K562 (cell line): Measurements from ENCODE around the gene MYBL2. TPM values are rescaled to one million over a fixed set of nuclear protein-coding genes. Genes with fewer than 3 reads are reported as not detected.
A peak's percentile ranks its signal among the peaks of the same experiment; 100 is the strongest.

Source experiments
- ELF2 ChIP-seq: fragments of 250-450 bp; sonication (Bioruptor Pico); IDR thresholded peaks from 2 replicates; pipeline ENCODE4 v1.5.0; 2021; ENCODE audit warnings: mild to moderate bottlenecking
- JUND ChIP-seq, 2 experiments: IDR thresholded peaks; 2 replicates in 1 of 2; 3 replicates in 1 of 2; pipeline ENCODE4 v1.6.1; 2011; ENCODE audit warnings: borderline replicate concordance in 2 of 2, low read depth in 2 of 2, low read length in 2 of 2, improper control_type of control experiment in 1 of 2, missing biosample characterization in 1 of 2, missing genetic modification characterization in 1 of 2, missing genetic modification reagents in 1 of 2
- KDM1A ChIP-seq, 2 experiments: fragments of 450-650 bp; IDR thresholded peaks; 2 replicates each; pipeline ENCODE4 v1.6.1; 2016; ENCODE audit warnings: mild to moderate bottlenecking in 2 of 2
- KLF1 ChIP-seq: fragments of 450-650 bp; IDR thresholded peaks from 2 replicates; pipeline ENCODE4 v1.6.1; 2016; ENCODE audit warnings: missing genetic modification characterization, missing compliant biosample characterization
- PCBP2 ChIP-seq: fragments of 200-400 bp; formaldehyde crosslinking; IDR thresholded peaks from 2 replicates; pipeline ENCODE4 v1.6.1; 2018; ENCODE audit warnings: low read length, low read depth, mild to moderate bottlenecking, moderate library complexity; ENCODE audit not compliant: poor library complexity, severe bottlenecking
- RBFOX2 ChIP-seq: fragments of 200-400 bp; formaldehyde crosslinking; IDR thresholded peaks from 2 replicates; pipeline ENCODE4 v1.6.1; 2017; ENCODE audit warnings: low read depth, mild to moderate bottlenecking, low read length, moderate library complexity
- TBP ChIP-seq: optimal IDR thresholded peaks from 2 replicates; pipeline ENCODE3; 2011; ENCODE audit warnings: low read depth, low read length, improper control_type of control experiment
- U2AF1 ChIP-seq: fragments of 200-400 bp; formaldehyde crosslinking; optimal IDR thresholded peaks from 2 replicates; pipeline ENCODE3; 2017; ENCODE audit warnings: mild to moderate bottlenecking, low read depth, low read length, moderate library complexity
- ZC3H4 ChIP-seq: sonication (generic); formaldehyde crosslinking; IDR thresholded peaks from 2 replicates; pipeline ENCODE4 v1.9.0; 2021; ENCODE audit warnings: missing genetic modification reagents, borderline replicate concordance
- ZNF175 ChIP-seq: fragments of 200-800 bp; sonication (Bioruptor generic); IDR thresholded peaks from 2 replicates; pipeline ENCODE4 v1.6.1; 2016; ENCODE audit warnings: low read depth, mild to moderate bottlenecking, missing genetic modification characterization, missing compliant biosample characterization
- ZNF57 ChIP-seq: fragments of 450-650 bp; formaldehyde crosslinking; IDR thresholded peaks from 2 replicates; pipeline ENCODE4 v1.4.0; 2020; ENCODE audit warnings: mild to moderate bottlenecking, moderate library complexity
- ZNF778 ChIP-seq: fragments of 450-650 bp; formaldehyde crosslinking; IDR thresholded peaks from 2 replicates; pipeline ENCODE4 v1.4.0; 2020; ENCODE audit warnings: mild to moderate bottlenecking, moderate library complexity
- polyA plus RNA-seq, 8 experiments: library from polyadenylated mRNA; depleted of rRNA in 4 of 8; stranded (reverse) in 5 of 8; unstranded in 3 of 8; fragments of >200 nt; fragmentation: Nextera tagmentation in 2 of 8; fragmentation: Illumina TruSeq in 1 of 8; extraction: Ambion mirVana in 2 of 8; extraction: Trizol in 1 of 8; gene quantifications; 2 replicates each; pipeline versions ENCODE4 v1.2.1 to v1.2.3, GENCODE V29; 2011 to 2014; ENCODE audit warnings: inconsistent platforms in 1 of 8, missing spikeins in 1 of 8
- total RNA-seq, 7 experiments: library from RNA; depleted of rRNA in 6 of 7; stranded (reverse); fragments of >200 nt in 6 of 7; fragmentation: Illumina TruSeq in 2 of 7; extraction: Trizol in 2 of 7; gene quantifications; 2 replicates each; pipeline versions ENCODE4 v1.2.1 to v1.2.3, GENCODE V29; 2011 to 2021; ENCODE audit warnings: low replicate concordance in 1 of 7
- TF ChIP-seq, protein P1 (sequence below), 2 experiments: fragments of 250-450 bp in 1 of 2; fragments of 450-650 bp in 1 of 2; sonication (Bioruptor Pico) in 1 of 2; IDR thresholded peaks; 2 replicates each; pipeline versions ENCODE4 v1.6.1 to v1.8.0; 2016 to 2021; ENCODE audit warnings: mild to moderate bottlenecking in 2 of 2, moderate library complexity in 2 of 2, missing compliant biosample characterization in 1 of 2, missing genetic modification characterization in 1 of 2
- TF ChIP-seq, protein P2 (sequence below), 2 experiments: fragments of 450-650 bp; IDR thresholded peaks; 2 replicates each; pipeline ENCODE4 v1.6.1; 2018; ENCODE audit warnings: mild to moderate bottlenecking in 2 of 2, low read depth in 1 of 2; ENCODE audit not compliant: partially characterized antibody in 2 of 2
- TF ChIP-seq, protein P3 (sequence below): sonication (generic); formaldehyde crosslinking; IDR thresholded peaks from 2 replicates; pipeline ENCODE4 v1.8.0; 2022; ENCODE audit warnings: missing genetic modification reagents, mild to moderate bottlenecking, moderate library complexity, borderline replicate concordance
- TF ChIP-seq, protein P4 (sequence below): fragments of 450-650 bp; IDR thresholded peaks from 2 replicates; pipeline ENCODE4 v1.6.1; 2014; ENCODE audit warnings: low read depth, mild to moderate bottlenecking, moderate library complexity, borderline replicate concordance
- TF ChIP-seq, protein P5 (sequence below): fragments of 250-450 bp; sonication (Bioruptor Pico); IDR thresholded peaks from 2 replicates; pipeline ENCODE4 v1.4.0; 2020; ENCODE audit warnings: mild to moderate bottlenecking

The MYBL2 gene
- total and polyA plus RNA-seq, 9 of the 15 experiments (the other 6 are each of a cell fraction or from before 2014, with no cell fraction given) = 4.4 to 169 (median 52.5) TPM

DNA sequence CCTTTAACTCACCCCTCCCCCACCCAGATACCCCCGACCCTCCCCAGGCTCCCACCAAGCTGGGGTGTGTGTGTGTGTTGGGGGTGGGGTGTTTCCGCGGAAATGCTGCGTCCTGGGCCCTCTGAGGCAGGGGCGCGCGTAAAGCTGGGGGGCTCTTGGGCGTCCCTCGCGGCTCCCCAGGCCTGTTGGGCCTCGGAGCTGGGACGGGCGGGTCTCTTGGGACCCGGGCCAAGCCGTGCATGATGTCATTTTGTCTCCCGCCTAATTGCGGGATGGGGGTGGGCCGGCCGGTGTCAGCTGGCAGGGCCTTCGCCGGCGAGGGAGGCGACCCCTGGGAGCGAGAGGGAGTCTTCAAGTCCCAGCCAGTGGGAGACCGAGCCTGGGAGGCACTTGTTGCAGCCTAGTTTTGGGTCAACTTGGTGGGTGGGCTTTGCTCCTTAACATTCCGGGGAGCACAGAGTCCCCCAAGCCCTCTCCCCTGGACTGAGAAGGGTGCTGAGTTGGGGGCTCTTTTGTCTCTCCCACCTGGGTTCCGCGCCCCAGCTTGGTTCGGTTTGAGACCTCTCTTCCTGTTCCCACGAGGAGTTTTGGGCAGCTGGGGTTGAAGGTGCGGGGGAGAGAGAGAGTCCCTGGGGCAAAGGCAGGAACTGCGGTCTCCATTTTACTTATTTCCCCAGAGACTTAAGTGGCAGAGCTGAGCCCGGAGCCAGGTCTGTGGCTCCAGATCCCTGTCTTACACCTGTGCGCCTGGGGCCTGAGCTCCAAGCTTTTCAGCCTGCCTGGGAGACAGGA, 623 bp downstream of the MYBL2 start (continued):
- TF ChIP-seq JUND (IDR thresholded peaks at IDR 0.05; ENCODE audit: borderline replicate concordance, low read depth, low read length) (peak; percentile 62; the same call in 1 of the 2 replicates), JUND (tag; IDR thresholded peaks at IDR 0.05; ENCODE audit: borderline replicate concordance, low read depth, low read length) (no peak; the same call in 2 of the 3 replicates), RBFOX2 (peak; percentile 82), PCBP2 (no peak), ELF2 (CRISPR knock-in tag) (no peak), ZNF175 (CRISPR knock-in tag) (no peak), KDM1A (IDR thresholded peaks at IDR 0.05) (no peak), KLF1 (no peak), ZNF57 (CRISPR knock-in tag) (no peak), U2AF1 (no peak), ZC3H4 (no peak), TBP (no peak), ZNF778 (CRISPR knock-in tag) (no peak)
- TF ChIP-seq, protein P1, sequence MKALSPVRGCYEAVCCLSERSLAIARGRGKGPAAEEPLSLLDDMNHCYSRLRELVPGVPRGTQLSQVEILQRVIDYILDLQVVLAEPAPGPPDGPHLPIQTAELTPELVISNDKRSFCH (CRISPR knock-in tag; IDR thresholded peaks at IDR 0.05) = no peak
- TF ChIP-seq, protein P1 (tag; IDR thresholded peaks at IDR 0.05) = no peak
- TF ChIP-seq, protein P2, sequence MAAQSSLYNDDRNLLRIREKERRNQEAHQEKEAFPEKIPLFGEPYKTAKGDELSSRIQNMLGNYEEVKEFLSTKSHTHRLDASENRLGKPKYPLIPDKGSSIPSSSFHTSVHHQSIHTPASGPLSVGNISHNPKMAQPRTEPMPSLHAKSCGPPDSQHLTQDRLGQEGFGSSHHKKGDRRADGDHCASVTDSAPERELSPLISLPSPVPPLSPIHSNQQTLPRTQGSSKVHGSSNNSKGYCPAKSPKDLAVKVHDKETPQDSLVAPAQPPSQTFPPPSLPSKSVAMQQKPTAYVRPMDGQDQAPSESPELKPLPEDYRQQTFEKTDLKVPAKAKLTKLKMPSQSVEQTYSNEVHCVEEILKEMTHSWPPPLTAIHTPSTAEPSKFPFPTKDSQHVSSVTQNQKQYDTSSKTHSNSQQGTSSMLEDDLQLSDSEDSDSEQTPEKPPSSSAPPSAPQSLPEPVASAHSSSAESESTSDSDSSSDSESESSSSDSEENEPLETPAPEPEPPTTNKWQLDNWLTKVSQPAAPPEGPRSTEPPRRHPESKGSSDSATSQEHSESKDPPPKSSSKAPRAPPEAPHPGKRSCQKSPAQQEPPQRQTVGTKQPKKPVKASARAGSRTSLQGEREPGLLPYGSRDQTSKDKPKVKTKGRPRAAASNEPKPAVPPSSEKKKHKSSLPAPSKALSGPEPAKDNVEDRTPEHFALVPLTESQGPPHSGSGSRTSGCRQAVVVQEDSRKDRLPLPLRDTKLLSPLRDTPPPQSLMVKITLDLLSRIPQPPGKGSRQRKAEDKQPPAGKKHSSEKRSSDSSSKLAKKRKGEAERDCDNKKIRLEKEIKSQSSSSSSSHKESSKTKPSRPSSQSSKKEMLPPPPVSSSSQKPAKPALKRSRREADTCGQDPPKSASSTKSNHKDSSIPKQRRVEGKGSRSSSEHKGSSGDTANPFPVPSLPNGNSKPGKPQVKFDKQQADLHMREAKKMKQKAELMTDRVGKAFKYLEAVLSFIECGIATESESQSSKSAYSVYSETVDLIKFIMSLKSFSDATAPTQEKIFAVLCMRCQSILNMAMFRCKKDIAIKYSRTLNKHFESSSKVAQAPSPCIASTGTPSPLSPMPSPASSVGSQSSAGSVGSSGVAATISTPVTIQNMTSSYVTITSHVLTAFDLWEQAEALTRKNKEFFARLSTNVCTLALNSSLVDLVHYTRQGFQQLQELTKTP (IDR thresholded peaks at IDR 0.05; ENCODE audit: low read depth in 1 of 2, partially characterized antibody in 2 of 2) = no peak
- TF ChIP-seq, protein P3, sequence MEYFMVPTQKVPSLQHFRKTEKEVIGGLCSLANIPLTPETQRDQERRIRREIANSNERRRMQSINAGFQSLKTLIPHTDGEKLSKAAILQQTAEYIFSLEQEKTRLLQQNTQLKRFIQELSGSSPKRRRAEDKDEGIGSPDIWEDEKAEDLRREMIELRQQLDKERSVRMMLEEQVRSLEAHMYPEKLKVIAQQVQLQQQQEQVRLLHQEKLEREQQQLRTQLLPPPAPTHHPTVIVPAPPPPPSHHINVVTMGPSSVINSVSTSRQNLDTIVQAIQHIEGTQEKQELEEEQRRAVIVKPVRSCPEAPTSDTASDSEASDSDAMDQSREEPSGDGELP (CRISPR knock-in tag) = peak; percentile 94
- TF ChIP-seq, protein P4, sequence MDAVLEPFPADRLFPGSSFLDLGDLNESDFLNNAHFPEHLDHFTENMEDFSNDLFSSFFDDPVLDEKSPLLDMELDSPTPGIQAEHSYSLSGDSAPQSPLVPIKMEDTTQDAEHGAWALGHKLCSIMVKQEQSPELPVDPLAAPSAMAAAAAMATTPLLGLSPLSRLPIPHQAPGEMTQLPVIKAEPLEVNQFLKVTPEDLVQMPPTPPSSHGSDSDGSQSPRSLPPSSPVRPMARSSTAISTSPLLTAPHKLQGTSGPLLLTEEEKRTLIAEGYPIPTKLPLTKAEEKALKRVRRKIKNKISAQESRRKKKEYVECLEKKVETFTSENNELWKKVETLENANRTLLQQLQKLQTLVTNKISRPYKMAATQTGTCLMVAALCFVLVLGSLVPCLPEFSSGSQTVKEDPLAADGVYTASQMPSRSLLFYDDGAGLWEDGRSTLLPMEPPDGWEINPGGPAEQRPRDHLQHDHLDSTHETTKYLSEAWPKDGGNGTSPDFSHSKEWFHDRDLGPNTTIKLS = no peak
- TF ChIP-seq, protein P5, sequence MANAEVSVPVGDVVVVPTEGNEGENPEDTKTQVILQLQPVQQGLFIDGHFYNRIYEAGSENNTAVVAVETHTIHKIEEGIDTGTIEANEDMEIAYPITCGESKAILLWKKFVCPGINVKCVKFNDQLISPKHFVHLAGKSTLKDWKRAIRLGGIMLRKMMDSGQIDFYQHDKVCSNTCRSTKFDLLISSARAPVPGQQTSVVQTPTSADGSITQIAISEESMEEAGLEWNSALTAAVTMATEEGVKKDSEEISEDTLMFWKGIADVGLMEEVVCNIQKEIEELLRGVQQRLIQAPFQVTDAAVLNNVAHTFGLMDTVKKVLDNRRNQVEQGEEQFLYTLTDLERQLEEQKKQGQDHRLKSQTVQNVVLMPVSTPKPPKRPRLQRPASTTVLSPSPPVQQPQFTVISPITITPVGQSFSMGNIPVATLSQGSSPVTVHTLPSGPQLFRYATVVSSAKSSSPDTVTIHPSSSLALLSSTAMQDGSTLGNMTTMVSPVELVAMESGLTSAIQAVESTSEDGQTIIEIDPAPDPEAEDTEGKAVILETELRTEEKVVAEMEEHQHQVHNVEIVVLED (CRISPR knock-in tag) = no peak
